ENCODE measurements around the gene CEP128. TPM values are rescaled to one million over a fixed set of nuclear protein-coding genes. Genes with fewer than 3 reads are reported as not detected.
A peak's percentile ranks its signal among the peaks of the same experiment; 100 is the strongest.

CEP128 gene
- 10 to 100 TPM; 28.9 to 47.4 TPM for total RNA-seq

GRCh38 chr14:80941241-80942185, at the start of gene CEP128:
CEP128 (minus strand) TSS chr14:80941738.
- peak within 1 kb of the TSS; percentile 86 for H3K27ac Mint-ChIP-seq
- peaks cover 2% of the 10 kb centered on the region for H3K36me3 Mint-ChIP-seq
- peak; percentile 97 for ATAC-seq
- peak; percentile 95 for DNase-seq
- no peaks in the 10 kb centered on the region for H3K9me3 Mint-ChIP-seq (ENCODE audit: low read depth)
- H3K27me3 Mint-ChIP-seq: no peaks in the 10 kb centered on the region
- CTCF ChIA-PET: interaction anchor here (0.6 to 4.8 kb wide), 7 partner anchors 12 to 229 kb away, joined by 3 to 24 read pairs (median 6); partner anchors contain the start of gene TSHR
- H3K4me3 Mint-ChIP-seq: peak within 1 kb of the TSS; percentile 91
- H3K4me1 Mint-ChIP-seq: peaks cover 34% of the 10 kb centered on the region

GRCh38 chr14:80988735-80989429, 47.3 kb upstream of the CEP128 start:
- peaks cover 18% of the 10 kb centered on the region for H3K27me3 Mint-ChIP-seq
- no peak overlapping the region for H3K4me3 Mint-ChIP-seq
- H3K9me3 Mint-ChIP-seq (ENCODE audit: low read depth): no peaks in the 10 kb centered on the region
- CTCF ChIA-PET: interaction anchor here (0.7 to 7.0 kb wide), 12 partner anchors 8 to 476 kb away, joined by 3 to 149 read pairs (median 6); partner anchors contain the start of genes GTF2A1 and TSHR
- H3K36me3 Mint-ChIP-seq: no peaks in the 10 kb centered on the region
- DNase-seq: no peak
- ATAC-seq: peak; percentile 83
- no peak overlapping the region for H3K27ac Mint-ChIP-seq
- H3K4me1 Mint-ChIP-seq: peaks cover 13% of the 10 kb centered on the region

GRCh38 chr14:80988192-80988591, 46.7 kb upstream of the CEP128 start:
- ATAC-seq (no peak), DNase-seq (no peak)
- Mint-ChIP-seq H3K9me3 (ENCODE audit: low read depth) (no peaks in the 10 kb centered on the region), H3K27ac (no peak overlapping the region), H3K4me3 (no peak overlapping the region), H3K36me3 (no peaks in the 10 kb centered on the region), H3K4me1 (peaks cover 12% of the 10 kb centered on the region), H3K27me3 (peaks cover 17% of the 10 kb centered on the region)
- CTCF ChIA-PET: interaction anchor here (0.7 to 7.0 kb wide), 13 partner anchors 8 to 281 kb away, joined by 3 to 149 read pairs (median 6); partner anchors contain the start of genes CEP128, GTF2A1 and TSHR

- Mint-ChIP-seq H3K36me3 (no peaks in the 10 kb centered on the region), H3K4me1 (peaks cover 12% of the 10 kb centered on the region), H3K9me3 (ENCODE audit: low read depth) (no peaks in the 10 kb centered on the region), H3K27ac (no peak overlapping the region), H3K27me3 (peaks cover 15% of the 10 kb centered on the region), H3K4me3 (no peak overlapping the region)
- DNase-seq (peak; percentile 76), ATAC-seq (peak; percentile 59)
- CTCF ChIA-PET: interaction anchor here (0.7 to 7.0 kb wide), 22 partner anchors 10 to 477 kb away, joined by 3 to 149 read pairs (median 4); partner anchors contain the start of genes CEP128 and TSHR
These were observed 45.9 kb upstream of the CEP128 start for GRCh38 chr14:80987235-80988032.

- Mint-ChIP-seq H3K4me3 (no peak overlapping the region), H3K9me3 (ENCODE audit: low read depth) (no peaks in the 10 kb centered on the region), H3K27me3 (peaks cover 6% of the 10 kb centered on the region), H3K27ac (no peak overlapping the region), H3K36me3 (peaks cover 2% of the 10 kb centered on the region), H3K4me1 (peaks cover 27% of the 10 kb centered on the region)
- DNase-seq: no peak
- CTCF ChIA-PET: no interaction called here
- ATAC-seq: no peak
These were observed 41.2 kb upstream of the CEP128 start for GRCh38 chr14:80982711-80983110.

- CTCF ChIA-PET: interaction anchor here (1.4 kb wide), 1 partner anchor 22 kb away, joined by 3 read pairs; no protein-coding TSS in a partner anchor
- peaks cover 38% of the 10 kb centered on the region for H3K4me1 Mint-ChIP-seq
- no peak overlapping the region for H3K27ac Mint-ChIP-seq
- no peak overlapping the region for H3K4me3 Mint-ChIP-seq
- H3K27me3 Mint-ChIP-seq: peaks cover 3% of the 10 kb centered on the region
- peaks cover 2% of the 10 kb centered on the region for H3K36me3 Mint-ChIP-seq
- DNase-seq (no peak), ATAC-seq (no peak)
- no peaks in the 10 kb centered on the region for H3K9me3 Mint-ChIP-seq (ENCODE audit: low read depth)
These were observed 40.1 kb upstream of the CEP128 start for GRCh38 chr14:80981673-80982072.

GRCh38 chr14:80981156-80981555, 39.6 kb upstream of the CEP128 start:
- no peak overlapping the region for H3K4me3 Mint-ChIP-seq
- peaks cover 2% of the 10 kb centered on the region for H3K36me3 Mint-ChIP-seq
- H3K27ac Mint-ChIP-seq: no peak overlapping the region
- DNase-seq (no peak), ATAC-seq (no peak)
- H3K4me1 Mint-ChIP-seq: peaks cover 35% of the 10 kb centered on the region
- no peaks in the 10 kb centered on the region for H3K9me3 Mint-ChIP-seq (ENCODE audit: low read depth)
- CTCF ChIA-PET: interaction anchor here (1.4 to 2.2 kb wide), 2 partner anchors 10 to 22 kb away, joined by 3 to 4 read pairs; no protein-coding TSS in a partner anchor
- H3K27me3 Mint-ChIP-seq: peaks cover 3% of the 10 kb centered on the region

GRCh38 chr14:80979951-80980350, 38.4 kb upstream of the CEP128 start:
- no peaks in the 10 kb centered on the region for H3K9me3 Mint-ChIP-seq (ENCODE audit: low read depth)

GRCh38 chr14:80978403-80978802, 36.9 kb upstream of the CEP128 start:
- Mint-ChIP-seq H3K4me1 (peaks cover 34% of the 10 kb centered on the region), H3K9me3 (ENCODE audit: low read depth) (no peaks in the 10 kb centered on the region), H3K27ac (peak overlapping the region; percentile 62), H3K36me3 (peaks cover 2% of the 10 kb centered on the region), H3K4me3 (no peak overlapping the region), H3K27me3 (peaks cover 16% of the 10 kb centered on the region)
- DNase-seq (peak; percentile 51), ATAC-seq (peak; percentile 80)
- CTCF ChIA-PET: interaction anchor here (1.1 to 11.3 kb wide), 6 partner anchors 9 to 36 kb away, joined by 3 to 89 read pairs (median 6); partner anchors contain the start of genes CEP128 and TSHR

More at GRCh38 chr14:80979951-80980350, 38.4 kb upstream of the CEP128 start:
- CTCF ChIA-PET: interaction anchor here (1.2 to 2.2 kb wide), 3 partner anchors 9 to 24 kb away, joined by 3 to 5 read pairs (median 4); partner anchors contain the start of gene TSHR
- H3K36me3 Mint-ChIP-seq: peaks cover 2% of the 10 kb centered on the region
- no peak overlapping the region for H3K27ac Mint-ChIP-seq
- H3K4me1 Mint-ChIP-seq: peaks cover 26% of the 10 kb centered on the region
- no peak for DNase-seq
- no peak overlapping the region for H3K4me3 Mint-ChIP-seq
- ATAC-seq: no peak
- peaks cover 8% of the 10 kb centered on the region for H3K27me3 Mint-ChIP-seq

- DNase-seq: no peak
- Mint-ChIP-seq H3K36me3 (peaks cover 4% of the 10 kb centered on the region), H3K4me1 (peaks cover 35% of the 10 kb centered on the region), H3K27me3 (peaks cover 16% of the 10 kb centered on the region), H3K9me3 (ENCODE audit: low read depth) (no peaks in the 10 kb centered on the region), H3K27ac (no peak overlapping the region), H3K4me3 (no peak overlapping the region)
- CTCF ChIA-PET: interaction anchor here (1.1 to 11.3 kb wide), 3 partner anchors 10 to 35 kb away, joined by 5 to 89 read pairs (median 8); partner anchors contain the start of gene CEP128
- no peak for ATAC-seq
These were observed 35.7 kb upstream of the CEP128 start for GRCh38 chr14:80977221-80977620.

GRCh38 chr14:80974679-80975078, 33.1 kb upstream of the CEP128 start:
- Mint-ChIP-seq H3K4me3 (no peak overlapping the region), H3K36me3 (peaks cover 4% of the 10 kb centered on the region), H3K4me1 (peaks cover 35% of the 10 kb centered on the region), H3K9me3 (ENCODE audit: low read depth) (no peaks in the 10 kb centered on the region), H3K27ac (no peak overlapping the region), H3K27me3 (peaks cover 18% of the 10 kb centered on the region)
- DNase-seq (no peak), ATAC-seq (no peak)
- CTCF ChIA-PET: interaction anchor here (1.2 to 11.3 kb wide), 4 partner anchors 13 to 198 kb away, joined by 3 to 89 read pairs (median 6); partner anchors contain the start of gene TSHR

GRCh38 chr14:80973931-80974641, 32.5 kb upstream of the CEP128 start:
- no peak for DNase-seq
- peaks cover 18% of the 10 kb centered on the region for H3K27me3 Mint-ChIP-seq
- no peak overlapping the region for H3K4me3 Mint-ChIP-seq
- peaks cover 4% of the 10 kb centered on the region for H3K36me3 Mint-ChIP-seq
- peaks cover 33% of the 10 kb centered on the region for H3K4me1 Mint-ChIP-seq
- ATAC-seq: peak; percentile 11
- no peaks in the 10 kb centered on the region for H3K9me3 Mint-ChIP-seq (ENCODE audit: low read depth)
- CTCF ChIA-PET: interaction anchor here (1.2 to 11.3 kb wide), 4 partner anchors 14 to 198 kb away, joined by 3 to 89 read pairs (median 6); partner anchors contain the start of gene TSHR
- H3K27ac Mint-ChIP-seq: no peak overlapping the region

Measured in activated CD8-positive, alpha-beta memory T cell treated with anti-CD3 and anti-CD28 coated beads, Interleukin-2, amount 10 ng/mL, durations not matched to agents 7 days and 5 days (primary cell).